Pancreas (tissue), 10 donors: ENCODE measurements around the gene RETSAT. TPM values are rescaled to one million over a fixed set of nuclear protein-coding genes. Genes with fewer than 3 reads are reported as not detected.
"Not testable (repeated sequence)": the region's sequence is repeated elsewhere in the genome, so short reads cannot be mapped to it uniquely, and the experiment has no call there.

ENCODE experiments used
- ATAC-seq, 4 donors: fragments of 200-7000 bp; cut with Tn5 transposase; one replicate each; pipeline versions ENCODE4 v1.8.0 to v1.9.1; 2020; ENCODE audit warnings: mild to moderate bottlenecking in 4 of 4, moderate library complexity in 4 of 4
- DNase-seq, 6 donors: peaks; one replicate each; pipeline ENCODE4 v3.0.0-alpha.2; 2020
- FAIRE-seq: peaks from 2 replicates; lab custom pipeline; 2012; peaks lifted over from hg19 to GRCh38; lab: Jason Lieb, UNC
- H3K27ac ChIP-seq, 4 donors: fragments of 200-600 bp; sonication (generic); 1 replicate in 3 of 4; 2 replicates in 1 of 4; pipeline versions ENCODE4 v1.5.0 to v1.8.0; 2020
- H3K27me3 ChIP-seq, 4 donors: fragments of 200-600 bp; one replicate each; pipeline ENCODE4 v1.8.0; 2021
- H3K36me3 ChIP-seq, 3 donors: fragments of 200-600 bp; sonication (generic) in 1 of 3; one replicate each; pipeline versions ENCODE4 v1.5.0 to v1.8.0; 2020 to 2021
- H3K4me1 ChIP-seq, 3 donors: fragments of 200-600 bp; one replicate each; pipeline ENCODE4 v1.8.0; 2021
- H3K4me3 ChIP-seq, 4 donors: fragments of 200-600 bp; sonication (generic) in 2 of 4; one replicate each; pipeline versions ENCODE4 v1.5.0 to v1.8.0; 2020 to 2021
- H3K9me3 ChIP-seq, 4 donors: fragments of 200-600 bp; one replicate each; pipeline ENCODE4 v1.8.0; 2021
- WGBS, 2 donors: extraction: QIAGEN DNeasy Blood & Tissue Kit; methylation state at CpG; one replicate each; pipeline ENCODE4 v1.1.7; 2013; 5-methylcytosine and 5-hydroxymethylcytosine counted together
- intact Hi-C, 3 donors: fragments of 100-400 bp; cut with DNase I; formaldehyde crosslinking; loops; one replicate each; pipeline versions ENCODE4 v1.11.1 to v1.14.2; 2022
- polyA plus RNA-seq, 2 donors: library from polyadenylated mRNA; stranded (reverse); fragments of 200-250 nt; gene quantifications; one replicate each; pipeline ENCODE4 v1.2.3, GENCODE V29; 2013
- total RNA-seq, 6 donors: library from RNA; stranded (reverse); fragmentation: NEBNext Ultra II Directional in 4 of 6; extraction: Animal tissue kit (Norgen Biotek cat#: 25700) in 4 of 6; gene quantifications; one replicate each; pipeline versions ENCODE4 v1.2.1 to v1.2.4, GENCODE V29; 2021 to 2023
- TF ChIP-seq, protein P1 (sequence below), 4 donors: fragments of 200-600 bp; sonication (generic) in 3 of 4; IDR thresholded peaks; one replicate each; pipeline versions ENCODE4 v1.5.0 to v1.8.0; 2021; ENCODE audit warnings: antibody characterized with exemption in 4 of 4
- donor health status: healthy with polysubstance abuse.
- donor health status: DM: no; HTN: no; CAD: no; lungs with moderate emphysema.
- donor health status: DM: no; HTN: no; CAD: no.
- donor health status: control.
- donor health status: control.
- donor health status: Bipolar disorder and iron deficiency.
- donor health status: DM: yes; HTN: yes; CAD: no.
- donor health status: DM: no; HTN: no; CAD: no.
- donor health status: DM: no; HTN: no; CAD: no.
- donor health status: DM: yes; HTN: yes; CAD: no.

RETSAT gene
- total and polyA plus RNA-seq, 8 donors, result 20.7 to 48.3 (median 29.6) TPM

- no peak overlapping the region for H3K27ac ChIP-seq
- no peaks in the 10 kb centered on the region for H3K27me3 ChIP-seq
- no peaks in the 10 kb centered on the region for H3K9me3 ChIP-seq
- H3K4me3 ChIP-seq, result no peak overlapping the region
- no peak for FAIRE-seq
- TF ChIP-seq, protein P1, sequence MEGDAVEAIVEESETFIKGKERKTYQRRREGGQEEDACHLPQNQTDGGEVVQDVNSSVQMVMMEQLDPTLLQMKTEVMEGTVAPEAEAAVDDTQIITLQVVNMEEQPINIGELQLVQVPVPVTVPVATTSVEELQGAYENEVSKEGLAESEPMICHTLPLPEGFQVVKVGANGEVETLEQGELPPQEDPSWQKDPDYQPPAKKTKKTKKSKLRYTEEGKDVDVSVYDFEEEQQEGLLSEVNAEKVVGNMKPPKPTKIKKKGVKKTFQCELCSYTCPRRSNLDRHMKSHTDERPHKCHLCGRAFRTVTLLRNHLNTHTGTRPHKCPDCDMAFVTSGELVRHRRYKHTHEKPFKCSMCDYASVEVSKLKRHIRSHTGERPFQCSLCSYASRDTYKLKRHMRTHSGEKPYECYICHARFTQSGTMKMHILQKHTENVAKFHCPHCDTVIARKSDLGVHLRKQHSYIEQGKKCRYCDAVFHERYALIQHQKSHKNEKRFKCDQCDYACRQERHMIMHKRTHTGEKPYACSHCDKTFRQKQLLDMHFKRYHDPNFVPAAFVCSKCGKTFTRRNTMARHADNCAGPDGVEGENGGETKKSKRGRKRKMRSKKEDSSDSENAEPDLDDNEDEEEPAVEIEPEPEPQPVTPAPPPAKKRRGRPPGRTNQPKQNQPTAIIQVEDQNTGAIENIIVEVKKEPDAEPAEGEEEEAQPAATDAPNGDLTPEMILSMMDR (IDR thresholded peaks at IDR 0.05), result no peak
- H3K36me3 ChIP-seq, result peaks cover 0 to 21% (median 4%) of the 10 kb centered on the region in 3 donors
- intact Hi-C loops, result no loop called here
- WGBS, 2 donors, result 92 to 94% methylated on average over 5 of the region's 5 CpGs
- no peak for DNase-seq
- no peak for ATAC-seq
- H3K4me1 ChIP-seq, result no peaks in the 10 kb centered on the region
Measured at GRCh38 chr2:85376291-85377065, 22.1 kb upstream of the RETSAT start.

DNA sequence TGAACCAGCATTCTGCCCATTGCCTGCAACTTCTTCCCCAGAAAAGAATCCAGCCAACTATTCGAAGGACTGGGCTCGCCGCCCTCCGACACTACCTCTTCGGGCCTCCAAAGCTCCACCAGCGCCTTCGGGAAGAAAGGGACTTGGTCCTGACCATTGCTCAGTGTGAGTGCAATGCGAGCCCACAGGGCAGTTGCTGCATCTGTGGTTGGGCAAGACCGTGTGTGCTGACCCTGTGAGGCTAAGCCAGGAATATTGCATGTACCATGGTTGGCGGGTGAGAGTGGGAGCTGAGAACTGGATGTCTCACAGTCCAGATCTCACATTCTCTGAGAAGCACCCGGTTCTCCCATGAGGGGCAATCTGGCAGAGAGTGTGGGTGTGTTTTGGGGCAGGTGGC, 16.7 kb upstream of the RETSAT start:
- no peak for DNase-seq
- no peaks in the 10 kb centered on the region for H3K27me3 ChIP-seq
- ATAC-seq, result peak in 1 of 4 donors; percentile 27
- no peaks in the 10 kb centered on the region for H3K9me3 ChIP-seq
- FAIRE-seq, result no peak
- no peak overlapping the region for H3K4me3 ChIP-seq
- no peak overlapping the region for H3K27ac ChIP-seq
- TF ChIP-seq, protein P1 (IDR thresholded peaks at IDR 0.05), result no peak
- no peaks in the 10 kb centered on the region for H3K4me1 ChIP-seq
- intact Hi-C loops, result no loop called here
- no peaks in the 10 kb centered on the region for H3K36me3 ChIP-seq
- 95% methylated on average over 11 of the region's 11 CpGs for WGBS, 2 donors

DNA sequence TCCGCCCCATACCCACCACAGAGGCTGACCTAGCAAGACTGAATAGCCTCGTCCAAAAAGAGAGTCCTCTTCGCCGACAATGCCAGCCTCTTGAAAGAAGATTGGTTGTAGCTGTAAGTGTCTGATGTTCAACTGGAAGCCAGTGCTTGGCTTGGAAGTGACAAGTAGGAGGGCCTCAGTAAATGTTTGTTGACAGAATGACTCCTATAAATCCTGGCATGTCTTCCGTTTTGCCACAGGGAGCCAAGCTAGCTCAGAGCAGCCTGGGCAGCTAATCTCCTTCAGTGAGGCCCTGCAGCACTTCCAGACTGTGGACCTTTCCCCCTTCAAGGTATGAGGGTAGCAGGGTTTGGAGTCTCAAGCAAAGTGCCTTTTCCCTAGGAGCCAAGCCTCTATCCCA, 15.2 kb upstream of the RETSAT start:
- Histone ChIP-seq H3K9me3 (no peaks in the 10 kb centered on the region), H3K27me3 (no peaks in the 10 kb centered on the region), H3K4me1 (no peaks in the 10 kb centered on the region), H3K36me3 (no peaks in the 10 kb centered on the region), H3K4me3 (no peak overlapping the region), H3K27ac (no peak overlapping the region)
- ATAC-seq (peak in 2 of 4 donors; percentile 25 to 41), FAIRE-seq (no peak), DNase-seq (no peak)
- WGBS, 2 donors, result 78 to 79% methylated on average over 5 of the region's 5 CpGs
- TF ChIP-seq, protein P1 (IDR thresholded peaks at IDR 0.05), result no peak
- intact Hi-C loops, result no loop called here

DNA sequence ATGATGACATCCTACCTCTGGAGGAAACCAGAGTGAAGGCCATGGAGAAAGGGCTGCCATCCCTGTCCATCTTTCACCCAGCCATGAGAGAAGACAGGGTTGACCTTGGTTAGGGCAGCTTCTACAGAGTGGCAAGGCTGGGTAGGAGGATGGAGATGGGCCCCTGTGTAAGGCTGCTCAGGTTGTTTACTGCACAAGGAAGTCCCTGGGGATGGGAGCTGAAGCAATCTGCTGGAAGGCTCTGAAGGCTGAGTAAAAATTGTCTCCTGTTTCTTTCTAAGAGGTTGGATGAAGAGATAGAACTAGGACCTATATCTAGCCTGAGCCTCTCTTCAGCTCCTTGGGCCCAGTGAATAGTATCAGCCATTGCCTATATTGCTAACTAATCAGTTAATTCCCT, 14.6 kb upstream of the RETSAT start:
- H3K27me3 ChIP-seq, result no peaks in the 10 kb centered on the region
- H3K9me3 ChIP-seq, result no peaks in the 10 kb centered on the region
- DNase-seq (no peak), FAIRE-seq (no peak), ATAC-seq (no peak)
- intact Hi-C loops, result no loop called here
- no peaks in the 10 kb centered on the region for H3K36me3 ChIP-seq
- H3K4me3 ChIP-seq, result no peak overlapping the region
- no peaks in the 10 kb centered on the region for H3K4me1 ChIP-seq
- no peak overlapping the region for H3K27ac ChIP-seq
- TF ChIP-seq, protein P1 (IDR thresholded peaks at IDR 0.05), result no peak

GRCh38 chr2:85367180-85367579, 12.9 kb upstream of the RETSAT start:
- no peak overlapping the region for H3K4me3 ChIP-seq
- no peak overlapping the region for H3K27ac ChIP-seq
- DNase-seq (no peak), ATAC-seq (no peak), FAIRE-seq (no peak)
- no peaks in the 10 kb centered on the region for H3K9me3 ChIP-seq
- H3K36me3 ChIP-seq, result peaks cover 0 to 8% (median 0%) of the 10 kb centered on the region in 3 donors
- TF ChIP-seq, protein P1 (IDR thresholded peaks at IDR 0.05), result no peak
- intact Hi-C loops, result no loop called here
- no peaks in the 10 kb centered on the region for H3K4me1 ChIP-seq
- H3K27me3 ChIP-seq, result no peaks in the 10 kb centered on the region
- WGBS, 2 donors, result 70 to 74% methylated on average over 5 of the region's 5 CpGs

DNA sequence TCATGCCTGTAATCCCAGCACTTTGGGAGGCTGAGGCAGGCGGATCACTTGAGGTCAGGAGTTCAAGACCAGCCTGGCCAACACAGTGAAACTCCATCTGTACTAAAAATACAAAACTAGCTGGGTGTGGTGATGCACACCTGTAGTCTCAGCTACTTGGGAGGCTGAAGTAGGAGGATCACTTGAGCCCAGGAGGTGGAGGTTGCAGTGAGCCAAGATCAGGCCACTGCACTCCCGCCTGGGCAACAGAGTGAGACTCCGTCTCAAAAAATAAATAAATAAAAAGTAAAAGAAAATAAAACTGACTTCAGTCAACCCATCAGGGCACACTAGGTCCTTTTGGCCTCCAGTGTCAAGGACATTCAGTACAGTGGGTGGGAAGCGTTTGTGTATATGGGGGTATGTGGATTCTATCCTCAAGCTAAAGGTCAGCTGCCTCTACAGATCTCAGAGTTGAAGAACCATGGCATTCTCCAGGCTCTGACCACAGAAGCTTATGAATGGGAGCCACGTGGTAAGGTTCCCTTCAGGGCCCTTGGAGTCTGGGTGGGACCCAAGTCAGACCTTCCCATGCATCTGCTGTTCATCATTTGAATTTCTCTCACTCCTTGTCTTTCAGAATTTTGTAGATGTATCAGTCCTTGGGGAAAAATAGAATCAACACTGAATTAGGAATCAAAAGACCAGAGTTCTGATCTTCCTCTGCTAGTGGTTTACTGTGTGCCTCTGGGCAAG, 8.5 kb upstream of the RETSAT start:
- WGBS, 2 donors, result 84 to 85% methylated on average over 5 of the region's 5 CpGs
- H3K4me1 ChIP-seq, H3K9me3 ChIP-seq, intact Hi-C loops, FAIRE-seq, H3K27me3 ChIP-seq, ATAC-seq, DNase-seq, H3K36me3 ChIP-seq, H3K27ac ChIP-seq, H3K4me3 ChIP-seq: not testable (repeated sequence)
